ENCODE measurements around the gene NLRC5.

NLRC5 gene

DNA sequence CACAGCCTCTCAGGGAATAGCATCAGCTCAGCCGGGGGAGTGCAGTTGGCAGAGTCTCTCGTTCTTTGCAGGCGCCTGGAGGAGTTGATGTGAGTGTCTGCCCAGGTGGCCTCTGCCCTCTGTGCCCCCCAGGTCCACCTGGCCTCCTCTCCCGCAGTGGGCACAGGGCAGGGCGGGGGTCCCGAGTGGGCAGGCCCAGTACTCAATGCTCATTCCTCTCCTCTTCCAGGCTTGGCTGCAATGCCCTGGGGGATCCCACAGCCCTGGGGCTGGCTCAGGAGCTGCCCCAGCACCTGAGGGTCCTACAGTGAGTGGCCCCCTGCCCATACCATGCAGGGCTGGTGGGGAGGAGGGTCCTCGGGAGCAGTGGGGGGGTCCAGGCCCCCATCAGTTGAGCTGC lies 88.4 kb downstream of the NLRC5 start:
- H3K9me2 ChIP-seq (replicated peaks; ENCODE audit: insufficient read depth, low read length): no peaks in the 10 kb centered on the region
- H3K79me2 ChIP-seq (ENCODE audit: insufficient read depth, low read length): no peaks in the 10 kb centered on the region
- no peaks in the 10 kb centered on the region for H3K9me3 ChIP-seq (ENCODE audit: insufficient read depth, low read length)
- H3K9ac ChIP-seq (ENCODE audit: low read length): no peak overlapping the region
- no peaks in the 10 kb centered on the region for H3K36me3 ChIP-seq (ENCODE audit: low read length)
- no peak overlapping the region for H3K27ac ChIP-seq (ENCODE audit: low read depth, low read length)
- no peaks in the 10 kb centered on the region for H4K20me1 ChIP-seq (ENCODE audit: low read depth, low read length)
- no peaks in the 10 kb centered on the region for H3K27me3 ChIP-seq (ENCODE audit: low read length)
- H2AFZ ChIP-seq (ENCODE audit: low read depth, low read length, severe bottlenecking): no peak overlapping the region
- H3F3A ChIP-seq (ENCODE audit: insufficient read depth): no peaks in the 10 kb centered on the region
- no peak overlapping the region for H3K4me2 ChIP-seq (ENCODE audit: low read depth, low read length, poor library complexity, severe bottlenecking)
- TF ChIP-seq, protein P1, sequence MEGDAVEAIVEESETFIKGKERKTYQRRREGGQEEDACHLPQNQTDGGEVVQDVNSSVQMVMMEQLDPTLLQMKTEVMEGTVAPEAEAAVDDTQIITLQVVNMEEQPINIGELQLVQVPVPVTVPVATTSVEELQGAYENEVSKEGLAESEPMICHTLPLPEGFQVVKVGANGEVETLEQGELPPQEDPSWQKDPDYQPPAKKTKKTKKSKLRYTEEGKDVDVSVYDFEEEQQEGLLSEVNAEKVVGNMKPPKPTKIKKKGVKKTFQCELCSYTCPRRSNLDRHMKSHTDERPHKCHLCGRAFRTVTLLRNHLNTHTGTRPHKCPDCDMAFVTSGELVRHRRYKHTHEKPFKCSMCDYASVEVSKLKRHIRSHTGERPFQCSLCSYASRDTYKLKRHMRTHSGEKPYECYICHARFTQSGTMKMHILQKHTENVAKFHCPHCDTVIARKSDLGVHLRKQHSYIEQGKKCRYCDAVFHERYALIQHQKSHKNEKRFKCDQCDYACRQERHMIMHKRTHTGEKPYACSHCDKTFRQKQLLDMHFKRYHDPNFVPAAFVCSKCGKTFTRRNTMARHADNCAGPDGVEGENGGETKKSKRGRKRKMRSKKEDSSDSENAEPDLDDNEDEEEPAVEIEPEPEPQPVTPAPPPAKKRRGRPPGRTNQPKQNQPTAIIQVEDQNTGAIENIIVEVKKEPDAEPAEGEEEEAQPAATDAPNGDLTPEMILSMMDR (IDR thresholded peaks at IDR 0.05; ENCODE audit: insufficient read depth, low read length, poor library complexity, severe bottlenecking): no peak
- TF ChIP-seq EZH2phosphoT487 (conservative IDR thresholded peaks at IDR 0.05; ENCODE audit: low read length): no peak
- H3K4me3 ChIP-seq (ENCODE audit: insufficient read depth, low read length, poor library complexity, severe bottlenecking): no peak overlapping the region

DNA sequence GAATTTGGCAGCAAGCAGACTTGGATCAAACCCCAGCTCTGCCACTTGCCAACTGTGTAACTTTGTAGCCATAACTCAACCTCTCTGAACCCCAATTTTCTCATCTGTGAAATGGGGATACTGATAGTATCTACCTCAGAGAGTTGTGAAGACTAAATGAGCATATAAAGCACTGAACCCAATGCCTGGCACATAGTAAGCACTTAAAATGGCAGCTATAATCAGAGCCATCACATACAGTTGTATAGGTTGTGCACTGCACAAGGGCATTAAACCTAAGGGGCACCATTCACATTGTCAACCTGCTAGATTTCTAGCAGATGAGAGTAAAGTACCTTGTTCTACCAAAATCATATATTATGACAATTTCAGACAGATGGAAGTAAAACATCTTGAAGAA lies 92.4 kb downstream of the NLRC5 start:
- no peak overlapping the region for H3K4me2 ChIP-seq (ENCODE audit: low read depth, low read length, poor library complexity, severe bottlenecking)
- no peaks in the 10 kb centered on the region for H3F3A ChIP-seq (ENCODE audit: insufficient read depth)
- H3K79me2 ChIP-seq (ENCODE audit: insufficient read depth, low read length): no peaks in the 10 kb centered on the region
- no peak overlapping the region for H3K9ac ChIP-seq (ENCODE audit: low read length)
- H4K20me1 ChIP-seq (ENCODE audit: low read depth, low read length): no peaks in the 10 kb centered on the region
- H3K27ac ChIP-seq (ENCODE audit: low read depth, low read length): no peak overlapping the region
- H2AFZ ChIP-seq (ENCODE audit: low read depth, low read length, severe bottlenecking): no peak overlapping the region
- H3K9me2 ChIP-seq (replicated peaks; ENCODE audit: insufficient read depth, low read length): no peaks in the 10 kb centered on the region
- H3K27me3 ChIP-seq (ENCODE audit: low read length): no peaks in the 10 kb centered on the region
- H3K36me3 ChIP-seq (ENCODE audit: low read length): no peaks in the 10 kb centered on the region
- TF ChIP-seq EZH2phosphoT487 (conservative IDR thresholded peaks at IDR 0.05; ENCODE audit: low read length): no peak
- TF ChIP-seq, protein P1 (IDR thresholded peaks at IDR 0.05; ENCODE audit: insufficient read depth, low read length, poor library complexity, severe bottlenecking): no peak
- no peak overlapping the region for H3K4me3 ChIP-seq (ENCODE audit: insufficient read depth, low read length, poor library complexity, severe bottlenecking)
- no peaks in the 10 kb centered on the region for H3K9me3 ChIP-seq (ENCODE audit: insufficient read depth, low read length)

DNA sequence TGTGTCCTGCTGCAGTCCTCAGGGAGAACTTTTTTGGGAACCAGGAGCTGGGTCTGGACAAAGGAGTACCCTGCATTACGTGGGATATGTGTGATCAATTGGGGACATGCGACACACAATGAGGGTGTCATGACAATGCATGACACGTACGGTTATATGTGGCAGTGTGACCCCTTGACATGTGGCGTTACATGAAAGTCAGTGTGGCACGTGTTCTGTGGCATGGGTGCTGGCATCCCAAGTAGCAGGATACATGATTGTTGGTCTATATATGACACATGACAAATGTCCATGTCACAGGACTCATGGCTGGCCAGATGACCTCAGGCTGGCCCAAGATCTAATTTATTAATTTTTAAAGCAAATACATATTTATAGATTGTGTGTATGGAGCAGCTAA lies 93.3 kb downstream of the NLRC5 start:
- H2AFZ ChIP-seq (ENCODE audit: low read depth, low read length, severe bottlenecking): no peak overlapping the region
- no peak overlapping the region for H3K27ac ChIP-seq (ENCODE audit: low read depth, low read length)
- no peaks in the 10 kb centered on the region for H3K9me3 ChIP-seq (ENCODE audit: insufficient read depth, low read length)
- no peaks in the 10 kb centered on the region for H3K36me3 ChIP-seq (ENCODE audit: low read length)
- no peak overlapping the region for H3K4me2 ChIP-seq (ENCODE audit: low read depth, low read length, poor library complexity, severe bottlenecking)
- H3K9me2 ChIP-seq (replicated peaks; ENCODE audit: insufficient read depth, low read length): no peaks in the 10 kb centered on the region
- H3K4me3 ChIP-seq (ENCODE audit: insufficient read depth, low read length, poor library complexity, severe bottlenecking): no peak overlapping the region
- TF ChIP-seq EZH2phosphoT487 (conservative IDR thresholded peaks at IDR 0.05; ENCODE audit: low read length): no peak
- TF ChIP-seq, protein P1 (IDR thresholded peaks at IDR 0.05; ENCODE audit: insufficient read depth, low read length, poor library complexity, severe bottlenecking): no peak
- H3F3A ChIP-seq (ENCODE audit: insufficient read depth): no peaks in the 10 kb centered on the region
- H3K79me2 ChIP-seq (ENCODE audit: insufficient read depth, low read length): no peaks in the 10 kb centered on the region
- no peak overlapping the region for H3K9ac ChIP-seq (ENCODE audit: low read length)
- H3K27me3 ChIP-seq (ENCODE audit: low read length): no peaks in the 10 kb centered on the region
- H4K20me1 ChIP-seq (ENCODE audit: low read depth, low read length): no peaks in the 10 kb centered on the region
